Heart left ventricle (tissue), 16 donors: ENCODE results near the gene MRNIP. TPM values are rescaled to one million over a fixed set of nuclear protein-coding genes. Genes with fewer than 3 reads are reported as not detected.
A peak's percentile ranks its signal among the peaks of the same experiment; 100 is the strongest.
"Not testable (repeated sequence)": the region's sequence is repeated elsewhere in the genome, so short reads cannot be mapped to it uniquely, and the experiment has no call there.

Experiments
- ATAC-seq, 4 donors: fragments of 200-7000 bp; cut with Tn5 transposase; one replicate each; pipeline ENCODE4 v1.9.1; 2020 to 2022; ENCODE audit warnings: moderate library complexity in 4 of 4, mild to moderate bottlenecking in 3 of 4, moderate number of reproducible peaks in 1 of 4
- DNase-seq, 5 donors: peaks; one replicate each; pipeline ENCODE4 v3.0.0-alpha.2; 2020
- H3K27ac ChIP-seq, 12 donors: fragments of 200-600 bp; sonication (generic) in 4 of 12; one replicate each; pipeline versions ENCODE4 v1.5.0 to v1.8.0; 2016 to 2022; ENCODE audit warnings: mild to moderate bottlenecking in 2 of 12
- H3K27me3 ChIP-seq, 9 donors: fragments of 200-600 bp; sonication (generic) in 2 of 9; one replicate each; pipeline versions ENCODE4 v1.5.1 to v1.8.0; 2016 to 2022; ENCODE audit warnings: mild to moderate bottlenecking in 3 of 9
- H3K36me3 ChIP-seq, 9 donors: fragments of 200-600 bp; sonication (generic) in 2 of 9; one replicate each; pipeline versions ENCODE4 v1.5.0 to v1.8.0; 2018 to 2022; ENCODE audit warnings: mild to moderate bottlenecking in 2 of 9
- H3K4me1 ChIP-seq, 12 donors: fragments of 200-600 bp; sonication (generic) in 4 of 12; one replicate each; pipeline versions ENCODE4 v1.5.0 to v1.8.0; 2016 to 2022; ENCODE audit warnings: mild to moderate bottlenecking in 3 of 12
- H3K4me3 ChIP-seq, 12 donors: fragments of 200-600 bp; sonication (generic) in 4 of 12; one replicate each; pipeline versions ENCODE4 v1.5.0 to v1.8.0; 2017 to 2022; ENCODE audit warnings: mild to moderate bottlenecking in 9 of 12, moderate library complexity in 4 of 12
- H3K9me3 ChIP-seq, 12 donors: fragments of 200-600 bp; sonication (generic) in 4 of 12; one replicate each; pipeline versions ENCODE4 v1.5.0 to v1.8.0; 2016 to 2022; ENCODE audit warnings: mild to moderate bottlenecking in 1 of 12
- POLR2A ChIP-seq, 2 donors: fragments of 450-650 bp; IDR thresholded peaks; one replicate each; pipeline ENCODE4 v1.6.1; 2017; ENCODE audit warnings: antibody characterized with exemption in 2 of 2, mild to moderate bottlenecking in 2 of 2, moderate library complexity in 2 of 2
- WGBS, 4 donors: extraction: QIAGEN DNeasy Blood & Tissue Kit in 2 of 4; methylation state at CpG; one replicate each; pipeline versions ENCODE4 v1.1.5 to v1.1.7; 2013 to 2018; 5-methylcytosine and 5-hydroxymethylcytosine counted together
- intact Hi-C, 10 donors: fragments of 100-400 bp; cut with DNase I; formaldehyde crosslinking; loops; one replicate each; pipeline versions ENCODE4 v1.11.1 to v1.14.2; 2022
- polyA plus RNA-seq, 2 donors: library from polyadenylated mRNA; stranded (reverse); fragments of 200-250 nt; gene quantifications; one replicate each; pipeline ENCODE4 v1.2.3, GENCODE V29; 2013
- total RNA-seq, 9 donors: library from RNA; depleted of rRNA in 2 of 9; stranded (reverse); fragments of >200 nt in 2 of 9; fragmentation: NEBNext Ultra II Directional in 3 of 9; extraction: Animal tissue kit (Norgen Biotek cat#: 25700) in 3 of 9; gene quantifications; one replicate each; pipeline versions ENCODE4 v1.1.0 to v1.2.4, GENCODE V29; 2016 to 2023
- TF ChIP-seq, protein P1 (sequence below), 12 donors: fragments of 200-600 bp; sonication (generic) in 4 of 12; IDR thresholded peaks; one replicate each; pipeline versions ENCODE4 v1.5.0 to v1.8.0; 2018 to 2022; ENCODE audit warnings: antibody characterized with exemption in 12 of 12, mild to moderate bottlenecking in 5 of 12
- donor health status: ischemic (EF 13 %, LVEDD 7.1; RV severe dilation, severe dysfunction).
- donor health status: healthy with polysubstance abuse.
- donor health status: DM: no; HTN: yes; CAD: no.
- donor health status: DM: no; HTN: no; CAD: no.
- donor health status: ischemic (EF 25% LVEDD 6.9; RV normal size, moderate dysfunction).
- donor health status: ischemic (EF 25% LVEDD 5.7; RV mildly dilated, moderate dysfunction).
- donor health status: healthy.
- donor health status: DM: yes; HTN: yes; CAD: no.
- donor health status: ischemic (EF 35%, LVEDD 5.7; RV mildly dilated, moderate dysfunction).
- donor health status: nonischemic (EF 11% LVEDD 7.7; RV severe dilation, severe dysfunction).
- donor health status: DM: yes; HTN: yes; CAD: no.
- donor health status: PGD.
- donor health status: ischemic (EF 29% LVEDD 5.4; RV normal size, mild dysfunction).
- donor health status: nonischemic (EF 23%, LVEDD 6.1; RV moderate dilation, normal function).

The MRNIP gene
- total and polyA plus RNA-seq, 11 donors: 8.5 to 24.1 (median 12.3) TPM

DNA sequence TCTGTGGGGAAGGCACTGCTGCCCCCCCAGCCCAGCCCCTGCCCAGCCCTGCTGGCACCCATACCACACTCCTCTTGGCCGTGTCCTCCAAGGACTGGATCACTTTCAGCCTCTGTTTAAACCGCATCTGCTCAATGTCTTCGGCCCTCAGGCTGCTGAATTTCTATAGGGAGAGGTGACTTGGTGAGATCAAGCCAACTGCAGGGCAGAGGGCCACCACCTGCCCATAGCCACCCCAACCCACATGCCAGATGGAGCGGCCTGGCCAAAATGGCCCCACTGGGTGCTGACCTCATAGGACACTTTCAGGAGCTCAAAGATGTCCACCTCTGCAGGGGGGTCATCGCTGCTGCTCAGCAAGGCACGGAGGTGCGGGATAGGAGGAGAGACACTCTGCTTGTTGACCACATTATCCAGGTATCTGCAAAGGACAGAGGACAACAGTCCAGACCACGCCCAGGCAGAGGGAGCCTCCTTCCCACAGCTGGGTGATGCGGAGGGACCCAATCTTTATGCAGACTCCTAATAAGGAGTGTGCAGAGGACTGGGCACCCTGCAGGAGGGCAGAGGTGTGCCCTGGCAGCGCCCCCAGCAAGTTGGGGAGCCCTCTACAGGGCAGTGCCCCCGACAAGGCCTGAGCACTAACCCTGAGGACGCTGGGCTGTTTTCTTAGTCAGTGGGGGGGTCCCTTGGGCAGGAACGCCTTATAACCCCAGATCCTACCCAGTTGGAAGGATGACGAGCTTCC, 14.4 kb upstream of the MRNIP start:
- intact Hi-C loops: loop anchor here in 1 of 10 donors (5.0 kb wide), 1 partner anchor 34 kb away; the partner anchor contains the start of gene TBC1D9B
- TF ChIP-seq, protein P1, sequence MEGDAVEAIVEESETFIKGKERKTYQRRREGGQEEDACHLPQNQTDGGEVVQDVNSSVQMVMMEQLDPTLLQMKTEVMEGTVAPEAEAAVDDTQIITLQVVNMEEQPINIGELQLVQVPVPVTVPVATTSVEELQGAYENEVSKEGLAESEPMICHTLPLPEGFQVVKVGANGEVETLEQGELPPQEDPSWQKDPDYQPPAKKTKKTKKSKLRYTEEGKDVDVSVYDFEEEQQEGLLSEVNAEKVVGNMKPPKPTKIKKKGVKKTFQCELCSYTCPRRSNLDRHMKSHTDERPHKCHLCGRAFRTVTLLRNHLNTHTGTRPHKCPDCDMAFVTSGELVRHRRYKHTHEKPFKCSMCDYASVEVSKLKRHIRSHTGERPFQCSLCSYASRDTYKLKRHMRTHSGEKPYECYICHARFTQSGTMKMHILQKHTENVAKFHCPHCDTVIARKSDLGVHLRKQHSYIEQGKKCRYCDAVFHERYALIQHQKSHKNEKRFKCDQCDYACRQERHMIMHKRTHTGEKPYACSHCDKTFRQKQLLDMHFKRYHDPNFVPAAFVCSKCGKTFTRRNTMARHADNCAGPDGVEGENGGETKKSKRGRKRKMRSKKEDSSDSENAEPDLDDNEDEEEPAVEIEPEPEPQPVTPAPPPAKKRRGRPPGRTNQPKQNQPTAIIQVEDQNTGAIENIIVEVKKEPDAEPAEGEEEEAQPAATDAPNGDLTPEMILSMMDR (IDR thresholded peaks at IDR 0.05): no peak
- TF ChIP-seq POLR2A (IDR thresholded peaks at IDR 0.05): no peak
- Histone ChIP-seq H3K36me3 (peaks cover 0 to 95% (median 74%) of the 10 kb centered on the region in 9 donors), H3K9me3 (no peaks in the 10 kb centered on the region), H3K27ac (peak overlapping the region in 4 of 12 donors; percentile 14 to 62 (median 32)), H3K4me1 (peaks cover 0 to 15% (median 1%) of the 10 kb centered on the region in 12 donors), H3K4me3 (no peak overlapping the region), H3K27me3 (no peaks in the 10 kb centered on the region)
- DNase-seq: no peak
- ATAC-seq: no peak
- 91 to 94% (median 91%) methylated on average over 13 to 14 of the region's 14 CpGs for WGBS, 4 donors

DNA sequence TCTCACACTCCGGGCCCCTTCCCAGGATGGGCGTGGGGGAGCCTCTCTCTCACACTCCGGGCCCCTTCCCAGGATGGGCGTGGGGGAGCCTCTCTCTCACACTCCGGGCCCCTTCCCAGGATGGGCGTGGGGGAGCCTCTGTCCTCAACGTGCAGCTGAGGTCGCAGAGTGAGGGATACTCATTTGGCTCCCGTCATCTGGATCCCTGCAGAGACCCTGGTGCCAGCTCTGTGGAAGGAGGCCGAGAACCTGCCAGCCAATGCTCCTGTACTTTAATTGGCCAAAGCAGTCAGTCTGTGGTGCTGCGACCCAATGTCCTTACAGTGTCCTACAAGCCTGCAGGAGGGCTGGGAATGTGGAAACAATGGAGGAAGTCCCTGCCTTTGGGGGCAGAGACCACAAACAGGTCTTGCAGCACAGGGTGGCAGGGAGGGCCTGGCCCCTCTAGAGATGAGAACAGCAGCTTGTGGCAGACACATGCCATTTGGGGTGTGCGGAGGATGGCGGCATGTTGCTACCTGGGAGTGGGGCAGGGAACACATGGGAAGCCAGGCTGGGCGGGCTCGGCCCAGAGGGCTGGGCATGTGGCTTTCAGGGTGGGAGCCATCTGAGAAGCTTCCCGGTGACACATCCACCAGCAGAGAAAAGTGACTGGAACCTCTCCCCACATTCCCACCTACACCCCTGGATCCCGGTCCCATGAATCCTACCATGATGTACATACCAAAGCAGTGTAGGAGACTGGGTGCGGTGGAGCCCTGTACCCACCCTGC, 13.6 kb upstream of the MRNIP start:
- H3K36me3 ChIP-seq: peaks cover 0 to 95% (median 72%) of the 10 kb centered on the region in 9 donors
- 74 to 88% (median 79%) methylated on average over 10 to 15 of the region's 18 CpGs for WGBS, 4 donors
- H3K4me3 ChIP-seq: no peak overlapping the region
- intact Hi-C loops: loop anchor here in 1 of 10 donors (5.0 kb wide), 1 partner anchor 35 kb away; the partner anchor contains the start of gene TBC1D9B
- H3K27me3 ChIP-seq: no peaks in the 10 kb centered on the region
- no peak for ATAC-seq
- no peak for TF ChIP-seq POLR2A (IDR thresholded peaks at IDR 0.05)
- TF ChIP-seq, protein P1 (IDR thresholded peaks at IDR 0.05): no peak
- peaks cover 0 to 15% (median 1%) of the 10 kb centered on the region in 12 donors for H3K4me1 ChIP-seq
- no peaks in the 10 kb centered on the region for H3K9me3 ChIP-seq
- DNase-seq: no peak
- peak overlapping the region in 6 of 12 donors; percentile 6 to 62 (median 32) for H3K27ac ChIP-seq

DNA sequence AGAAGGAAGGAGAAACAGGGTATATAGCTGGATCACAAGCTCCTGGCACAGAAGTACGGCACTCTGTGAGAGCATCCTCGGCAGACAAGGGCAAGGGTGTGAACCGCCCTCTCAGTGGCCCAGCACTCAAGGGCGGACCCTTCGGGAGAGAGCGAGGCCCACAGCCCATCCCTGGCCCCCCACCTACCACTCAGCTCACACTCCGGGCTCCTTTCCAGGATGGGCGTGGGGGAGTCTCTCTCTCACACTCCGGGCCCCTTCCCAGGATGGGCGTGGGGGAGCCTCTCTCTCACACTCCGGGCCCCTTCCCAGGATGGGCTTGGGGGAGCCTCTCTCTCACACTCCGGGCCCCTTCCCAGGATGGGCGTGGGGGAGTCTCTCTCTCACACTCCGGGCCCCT, 12.9 kb upstream of the MRNIP start:
- not testable (repeated sequence) for DNase-seq
- intact Hi-C loops: loop anchor here in 1 of 10 donors (5.0 kb wide), 1 partner anchor 36 kb away; the partner anchor contains the start of gene TBC1D9B
- 75 to 85% (median 81%) methylated on average over 10 to 14 of the region's 14 CpGs for WGBS, 4 donors

DNA sequence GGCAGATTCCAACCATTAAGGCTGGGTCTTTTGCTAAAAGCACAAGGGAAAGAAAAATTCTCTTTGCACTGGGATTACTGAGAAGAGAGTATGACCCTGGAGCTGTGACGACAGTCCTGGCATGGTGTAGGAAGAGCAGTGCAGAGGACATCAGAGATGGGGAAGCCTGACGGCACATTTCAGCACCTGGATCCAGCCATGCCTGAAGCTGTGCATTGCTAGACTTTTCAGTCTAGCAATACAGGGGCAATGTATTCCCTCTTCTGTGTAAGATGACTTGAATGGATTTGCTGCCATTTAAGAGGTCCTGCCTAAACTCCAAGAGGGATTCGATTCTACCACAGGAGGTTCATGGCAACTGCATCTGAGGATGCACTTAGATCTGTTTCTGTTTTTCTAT, 12.3 kb upstream of the MRNIP start:
- Histone ChIP-seq H3K9me3 (no peaks in the 10 kb centered on the region), H3K27me3 (no peaks in the 10 kb centered on the region), H3K4me3 (no peak overlapping the region), H3K27ac (peak overlapping the region in 6 of 12 donors; percentile 10 to 74 (median 39)), H3K4me1 (peaks cover 0 to 15% (median 1%) of the 10 kb centered on the region in 12 donors), H3K36me3 (peaks cover 0 to 94% (median 60%) of the 10 kb centered on the region in 9 donors)
- ATAC-seq (no peak), DNase-seq (no peak)
- 77 to 89% (median 84%) methylated on average over 3 of the region's 3 CpGs for WGBS, 4 donors
- intact Hi-C loops: loop anchor here in 2 of 10 donors (1.0 to 5.0 kb wide), 2 partner anchors 36 to 37 kb away; partner anchors contain the start of gene TBC1D9B (in 1 of the 2)
- TF ChIP-seq, protein P1 (IDR thresholded peaks at IDR 0.05): no peak
- TF ChIP-seq POLR2A (IDR thresholded peaks at IDR 0.05): no peak

More for the DNA sequence above, 12.9 kb upstream of the MRNIP start:
- Histone ChIP-seq H3K36me3 (peaks cover 0 to 95% (median 66%) of the 10 kb centered on the region in 9 donors), H3K27ac (peak overlapping the region in 4 of 12 donors; percentile 23 to 74 (median 39)), H3K4me1 (peaks cover 0 to 15% (median 1%) of the 10 kb centered on the region in 12 donors)
- not testable (repeated sequence) for H3K27me3 ChIP-seq, H3K9me3 ChIP-seq, H3K4me3 ChIP-seq, ATAC-seq
